ENCODE measurements around the gene IL33.
"Not testable (repeated sequence)": the region's sequence is repeated elsewhere in the genome, so short reads cannot be mapped to it uniquely, and the experiment has no call there.

IL33 gene

GRCh38 chr9:6215562-6215961 lies at the start of gene IL33:
Gene IL33, plus strand, starts transcription at chr9:6215807. Its CDS starts 25,888 bp downstream, at chr9:6241695.
- DNase-seq (ENCODE audit: low spot score) = no peak

GRCh38 chr9:6171667-6172066 lies 43.9 kb upstream of the IL33 start:
- DNase-seq (ENCODE audit: low spot score) = no peak

GRCh38 chr9:6173914-6174313 lies 41.7 kb upstream of the IL33 start:
- no peak for DNase-seq (ENCODE audit: low spot score)

- not testable (repeated sequence) for DNase-seq (ENCODE audit: low spot score)
Measured at GRCh38 chr9:6182549-6183226, 32.9 kb upstream of the IL33 start.

- no peak for DNase-seq (ENCODE audit: low spot score)
Measured at GRCh38 chr9:6183227-6183551, 32.4 kb upstream of the IL33 start.

- DNase-seq (ENCODE audit: low spot score) = no peak
Measured at GRCh38 chr9:6183627-6184026, 32.0 kb upstream of the IL33 start.

- DNase-seq (ENCODE audit: low spot score) = no peak
Measured at GRCh38 chr9:6184749-6185645, 30.6 kb upstream of the IL33 start.

- no peak for DNase-seq (ENCODE audit: low spot score)
Measured at GRCh38 chr9:6186691-6187090, 28.9 kb upstream of the IL33 start.

- DNase-seq (ENCODE audit: low spot score) = no peak
Measured at GRCh38 chr9:6187272-6187671, 28.3 kb upstream of the IL33 start.

GRCh38 chr9:6188466-6188865 lies 27.1 kb upstream of the IL33 start:
- no peak for DNase-seq (ENCODE audit: low spot score)

GRCh38 chr9:6188906-6189305 lies 26.7 kb upstream of the IL33 start:
- DNase-seq (ENCODE audit: low spot score) = no peak

- DNase-seq (ENCODE audit: low spot score) = no peak
Measured at GRCh38 chr9:6194934-6195333, 20.7 kb upstream of the IL33 start.

- no peak for DNase-seq (ENCODE audit: low spot score)
Measured at GRCh38 chr9:6195714-6196360, 19.8 kb upstream of the IL33 start.

GRCh38 chr9:6197330-6197729 lies 18.3 kb upstream of the IL33 start:
- DNase-seq (ENCODE audit: low spot score) = peak; percentile 43

- DNase-seq (ENCODE audit: low spot score) = no peak
Measured at GRCh38 chr9:6198251-6198650, 17.4 kb upstream of the IL33 start.

- no peak for DNase-seq (ENCODE audit: low spot score)
Measured at GRCh38 chr9:6199596-6199995, 16.0 kb upstream of the IL33 start.

GRCh38 chr9:6200761-6201160 lies 14.8 kb upstream of the IL33 start:
- DNase-seq (ENCODE audit: low spot score) = no peak

GRCh38 chr9:6209966-6210365 lies 5.6 kb upstream of the IL33 start:
- DNase-seq (ENCODE audit: low spot score) = no peak

- DNase-seq (ENCODE audit: low spot score) = no peak
Measured at GRCh38 chr9:6212722-6213375, 2.8 kb upstream of the IL33 start.

- no peak for DNase-seq (ENCODE audit: low spot score)
Measured at GRCh38 chr9:6214434-6214833, 1.2 kb upstream of the IL33 start.

GRCh38 chr9:6214903-6215302 lies 704 bp upstream of the IL33 start:
- no peak for DNase-seq (ENCODE audit: low spot score)

- DNase-seq (ENCODE audit: low spot score) = no peak
Measured at GRCh38 chr9:6216002-6216401, 395 bp downstream of the IL33 start.

GRCh38 chr9:6216951-6217350 lies 1.3 kb downstream of the IL33 start:
- DNase-seq (ENCODE audit: low spot score) = no peak
